ENCODE measurements around the gene TMEM238L.
A peak's percentile ranks its signal among the peaks of the same experiment; 100 is the strongest.

TMEM238L gene

DNA sequence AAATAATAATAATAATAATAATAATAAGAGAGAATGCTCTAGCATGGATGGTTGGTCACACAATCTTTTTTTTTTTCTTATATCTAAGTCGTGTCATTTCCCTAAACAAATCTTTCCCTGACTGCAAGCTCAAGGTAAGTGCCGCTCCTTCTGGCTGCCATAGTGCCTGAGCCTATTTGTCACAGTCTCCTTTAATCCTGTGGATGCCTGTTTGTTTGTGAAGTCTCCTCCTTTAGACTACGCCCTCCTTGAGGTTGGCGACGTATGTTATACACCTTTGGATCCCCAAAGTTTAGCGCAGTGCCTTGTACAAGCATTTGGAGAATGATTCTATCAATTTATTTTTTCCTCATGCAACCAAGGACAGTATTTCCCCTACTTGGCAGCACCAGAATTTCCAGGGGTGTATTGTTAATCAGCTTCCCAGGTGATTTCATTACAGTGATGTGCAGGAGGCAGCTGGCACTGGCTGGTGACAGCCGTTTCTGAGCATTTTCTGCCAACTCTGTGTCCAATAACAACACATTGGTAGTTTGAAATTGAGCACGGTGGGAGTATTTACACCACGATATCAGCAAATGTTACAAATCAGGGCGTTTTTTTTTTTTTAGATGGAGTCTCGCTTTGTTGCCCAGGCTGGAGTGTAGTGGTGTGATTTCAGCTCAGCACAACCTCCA lies 26.6 kb downstream of the TMEM238L start:
- TF ChIP-seq, protein P1, sequence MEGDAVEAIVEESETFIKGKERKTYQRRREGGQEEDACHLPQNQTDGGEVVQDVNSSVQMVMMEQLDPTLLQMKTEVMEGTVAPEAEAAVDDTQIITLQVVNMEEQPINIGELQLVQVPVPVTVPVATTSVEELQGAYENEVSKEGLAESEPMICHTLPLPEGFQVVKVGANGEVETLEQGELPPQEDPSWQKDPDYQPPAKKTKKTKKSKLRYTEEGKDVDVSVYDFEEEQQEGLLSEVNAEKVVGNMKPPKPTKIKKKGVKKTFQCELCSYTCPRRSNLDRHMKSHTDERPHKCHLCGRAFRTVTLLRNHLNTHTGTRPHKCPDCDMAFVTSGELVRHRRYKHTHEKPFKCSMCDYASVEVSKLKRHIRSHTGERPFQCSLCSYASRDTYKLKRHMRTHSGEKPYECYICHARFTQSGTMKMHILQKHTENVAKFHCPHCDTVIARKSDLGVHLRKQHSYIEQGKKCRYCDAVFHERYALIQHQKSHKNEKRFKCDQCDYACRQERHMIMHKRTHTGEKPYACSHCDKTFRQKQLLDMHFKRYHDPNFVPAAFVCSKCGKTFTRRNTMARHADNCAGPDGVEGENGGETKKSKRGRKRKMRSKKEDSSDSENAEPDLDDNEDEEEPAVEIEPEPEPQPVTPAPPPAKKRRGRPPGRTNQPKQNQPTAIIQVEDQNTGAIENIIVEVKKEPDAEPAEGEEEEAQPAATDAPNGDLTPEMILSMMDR (IDR thresholded peaks at IDR 0.05; ENCODE audit: borderline replicate concordance, control extremely low read depth, extremely low read depth, insufficient read depth, missing control alignments): no peak
- in situ Hi-C loops (cut with MboI; ENCODE audit: low sequenced_read_pairs, unreplicated experiment): no loop called here
- DNase-seq (ENCODE audit: low spot score): no peak

DNA sequence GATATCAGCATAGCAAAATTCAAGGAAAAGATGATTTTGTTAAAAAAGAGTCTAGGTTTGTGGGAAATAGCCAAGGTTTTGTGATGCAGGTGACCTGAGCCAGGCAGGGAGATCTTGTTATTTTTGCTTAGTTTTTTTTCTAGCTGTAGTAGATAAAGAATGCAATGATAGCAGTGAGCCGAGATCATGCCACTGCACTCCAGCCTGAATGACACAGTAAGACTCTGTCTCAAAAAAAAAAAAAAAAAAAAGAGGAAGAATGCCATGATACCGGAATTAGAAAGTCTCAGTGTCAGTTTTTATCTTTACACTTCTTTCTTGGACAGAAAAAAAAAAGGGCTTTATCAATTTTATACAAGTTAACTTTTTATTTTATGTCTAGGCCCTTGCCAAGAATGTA lies 27.5 kb downstream of the TMEM238L start:
- in situ Hi-C loops (cut with MboI; ENCODE audit: low sequenced_read_pairs, unreplicated experiment): no loop called here
- TF ChIP-seq, protein P1 (IDR thresholded peaks at IDR 0.05; ENCODE audit: borderline replicate concordance, control extremely low read depth, extremely low read depth, insufficient read depth, missing control alignments): no peak
- DNase-seq (ENCODE audit: low spot score): no peak

DNA sequence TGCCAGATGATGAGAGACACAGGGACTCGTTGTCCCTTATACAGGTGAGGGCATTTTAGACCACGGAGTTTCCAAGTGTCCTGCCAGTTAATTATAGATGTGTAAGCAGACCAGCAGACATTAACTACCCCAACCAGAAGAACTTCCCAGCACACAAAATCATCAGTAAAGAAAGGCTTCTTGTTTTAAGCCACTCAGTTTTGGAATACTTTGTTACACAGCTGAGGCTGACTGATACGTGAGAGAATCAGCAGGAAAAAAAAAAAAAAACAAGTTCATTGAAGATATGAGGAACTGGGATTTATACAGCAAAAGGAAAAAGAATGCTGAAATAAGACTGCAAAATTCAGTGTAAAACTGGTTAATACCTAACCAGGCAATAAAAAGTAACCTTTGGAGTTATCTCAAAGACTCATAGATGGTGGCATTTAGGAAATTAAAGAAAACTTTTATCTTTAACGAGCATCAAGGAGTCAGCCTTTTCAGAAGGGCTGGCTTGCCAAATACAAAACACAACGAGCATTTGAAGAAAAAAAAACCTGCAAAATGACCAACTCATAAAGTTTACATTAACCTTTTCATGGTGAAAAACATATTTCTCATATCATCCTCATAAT lies 28.1 kb downstream of the TMEM238L start:
- in situ Hi-C loops (cut with MboI; ENCODE audit: low sequenced_read_pairs, unreplicated experiment): no loop called here
- no peak for DNase-seq (ENCODE audit: low spot score)
- TF ChIP-seq, protein P1 (IDR thresholded peaks at IDR 0.05; ENCODE audit: borderline replicate concordance, control extremely low read depth, extremely low read depth, insufficient read depth, missing control alignments): no peak

DNA sequence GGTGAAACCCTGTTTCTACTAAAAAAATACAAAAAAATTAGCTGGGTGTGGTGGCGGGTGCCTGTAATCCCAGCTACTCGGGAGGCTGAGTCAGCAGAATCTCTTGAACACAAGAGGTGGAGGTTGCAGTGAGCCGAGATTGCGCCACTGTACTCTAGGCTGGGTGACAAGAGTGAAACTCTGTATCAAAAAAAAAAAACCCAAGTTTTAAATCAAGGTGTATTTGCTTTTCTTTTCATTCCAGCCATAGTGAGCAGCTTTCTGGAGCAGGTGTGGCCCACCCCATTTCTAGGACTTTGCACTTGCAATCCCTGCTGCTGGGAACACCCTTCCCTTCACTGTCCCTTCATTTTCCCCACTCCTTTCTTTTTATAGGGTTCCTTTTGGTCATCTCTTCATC lies 28.8 kb downstream of the TMEM238L start:
- TF ChIP-seq, protein P1 (IDR thresholded peaks at IDR 0.05; ENCODE audit: borderline replicate concordance, control extremely low read depth, extremely low read depth, insufficient read depth, missing control alignments): no peak
- no peak for DNase-seq (ENCODE audit: low spot score)
- in situ Hi-C loops (cut with MboI; ENCODE audit: low sequenced_read_pairs, unreplicated experiment): no loop called here

DNA sequence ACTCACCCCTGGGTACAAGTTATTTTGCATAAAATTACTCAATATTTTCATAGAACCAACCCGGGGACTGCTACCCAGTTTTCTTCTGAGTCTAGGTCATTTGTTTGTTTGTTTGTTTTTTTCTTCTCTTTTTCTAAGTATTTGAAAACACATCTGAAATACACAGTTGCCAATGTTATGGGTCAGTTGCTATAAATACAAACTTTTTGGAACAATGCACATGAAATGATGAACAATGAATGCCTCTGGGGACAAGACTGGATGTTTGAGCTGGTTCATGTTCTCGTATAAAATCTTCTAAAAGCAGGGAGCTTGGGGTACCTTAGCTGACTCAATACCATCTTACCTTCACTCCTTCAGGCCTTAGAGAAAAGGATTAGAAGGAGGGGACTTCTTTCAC lies 30.5 kb downstream of the TMEM238L start:
- DNase-seq (ENCODE audit: low spot score): no peak
- in situ Hi-C loops (cut with MboI; ENCODE audit: low sequenced_read_pairs, unreplicated experiment): no loop called here
- TF ChIP-seq, protein P1 (IDR thresholded peaks at IDR 0.05; ENCODE audit: borderline replicate concordance, control extremely low read depth, extremely low read depth, insufficient read depth, missing control alignments): no peak

DNA sequence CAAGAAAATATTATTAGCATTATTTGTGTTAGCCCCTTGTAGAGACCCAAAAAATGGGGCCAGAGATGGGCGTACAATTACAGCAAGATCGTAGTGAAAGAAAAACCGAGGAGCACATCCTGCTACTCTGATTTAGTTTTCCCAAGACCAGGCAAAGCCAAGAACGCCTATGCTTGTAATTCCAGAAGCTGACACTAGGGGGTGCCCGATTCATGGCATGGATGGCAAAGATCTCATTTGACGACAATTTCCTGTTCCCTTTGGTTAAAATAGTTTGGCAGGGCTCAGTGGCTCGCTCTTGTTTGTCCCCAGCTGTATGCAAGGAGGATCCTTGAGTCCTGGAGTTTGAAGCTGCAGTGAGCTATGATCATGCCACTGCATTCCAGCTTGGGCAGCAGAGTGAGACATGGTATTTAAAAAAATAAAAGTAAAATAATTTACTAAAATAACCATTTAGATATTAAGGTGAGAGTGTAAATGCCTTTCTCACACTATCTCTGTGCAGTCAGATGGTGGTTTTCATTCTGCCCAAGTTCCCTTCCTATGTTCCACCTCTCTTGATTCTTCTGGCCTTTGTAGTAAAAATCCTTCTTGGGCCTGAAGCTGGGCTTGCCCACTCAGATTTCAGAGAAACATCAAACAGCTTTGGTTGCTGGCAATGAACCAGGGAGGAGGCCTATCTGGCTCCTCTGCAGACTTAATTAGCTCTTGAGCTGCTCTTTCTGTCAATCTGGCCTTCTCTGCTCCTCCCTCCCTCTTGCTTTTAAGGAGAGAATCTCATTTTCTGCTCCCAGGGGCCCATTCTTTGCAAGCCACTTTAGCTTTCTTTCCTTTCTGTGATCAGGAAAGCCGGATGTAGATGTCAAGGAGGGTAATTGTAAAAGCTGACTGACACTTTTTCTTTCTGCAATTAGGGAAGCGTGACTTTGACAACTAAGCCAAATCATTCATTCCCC lies 31.2 kb downstream of the TMEM238L start:
- DNase-seq (ENCODE audit: low spot score): no peak
- in situ Hi-C loops (cut with MboI; ENCODE audit: low sequenced_read_pairs, unreplicated experiment): no loop called here
- TF ChIP-seq, protein P1 (IDR thresholded peaks at IDR 0.05; ENCODE audit: borderline replicate concordance, control extremely low read depth, extremely low read depth, insufficient read depth, missing control alignments): peak; percentile 42
